HEK293 (cell line): ENCODE data around the gene PDK4.

ENCODE experiments used
- CTCF ChIA-PET: fragments of 350-600 bp; formaldehyde crosslinking; extraction: SDS; loops from one replicate; lab custom pipeline; 2021; ENCODE audit warnings: antibody characterized with exemption; lab: Yijun Ruan, JAX
- POLR2A ChIA-PET: fragments of 300-600 bp; formaldehyde crosslinking; extraction: SDS; loops from one replicate; lab custom pipeline; 2020; ENCODE audit warnings: antibody characterized with exemption, inconsistent platforms; lab: Yijun Ruan, JAX
- H3K27ac ChIP-seq: fragments of 200-500 bp; sonication (Bioruptor generic); 2 replicates; pipeline ENCODE4 v1.5.1; 2014; ENCODE audit warnings: low read depth, low read length, control low read depth, inconsistent platforms; ENCODE audit errors: extremely low read depth
- H3K36me3 ChIP-seq, 2 experiments: fragments of 200-500 bp in 1 of 2; sonication (Bioruptor generic) in 1 of 2; 1 replicate in 1 of 2; 2 replicates in 1 of 2; pipeline ENCODE4 v1.5.1; 2014 to 2017; ENCODE audit warnings: inconsistent platforms in 2 of 2, low read length in 2 of 2; ENCODE audit not compliant: control insufficient read depth in 2 of 2, insufficient read depth in 1 of 2
- H3K4me1 ChIP-seq: fragments of 200-500 bp; sonication (Bioruptor generic); 2 replicates; pipeline ENCODE4 v1.5.1; 2014; ENCODE audit warnings: mild to moderate bottlenecking, low read length, inconsistent platforms; ENCODE audit not compliant: control insufficient read depth, insufficient read depth
- H3K4me3 ChIP-seq: 2 replicates; pipeline ENCODE4 v1.5.1; 2011; ENCODE audit warnings: low read depth, mild to moderate bottlenecking, control low read depth, low read length, moderate library complexity
- H3K9me3 ChIP-seq: fragments of 200-500 bp; sonication (Bioruptor generic); 2 replicates; pipeline ENCODE4 v1.5.1; 2014; ENCODE audit warnings: low read depth, low read length, inconsistent platforms; ENCODE audit not compliant: control insufficient read depth, insufficient read depth
- PRDM10 ChIP-seq: fragments of 450-650 bp; formaldehyde crosslinking; IDR thresholded peaks from 2 replicates; pipeline ENCODE4 v1.5.1; 2016; ENCODE audit warnings: missing biosample characterization, missing genetic modification characterization
- SCRT2 ChIP-seq: fragments of 450-650 bp; formaldehyde crosslinking; IDR thresholded peaks from 2 replicates; pipeline ENCODE4 v1.5.1; 2016; ENCODE audit warnings: missing biosample characterization, missing genetic modification characterization
- ZBTB1 ChIP-seq: fragments of 450-650 bp; formaldehyde crosslinking; IDR thresholded peaks from 2 replicates; pipeline ENCODE4 v1.5.1; 2016; ENCODE audit warnings: missing biosample characterization, missing genetic modification characterization
- ZBTB7A ChIP-seq: fragments of 450-650 bp; formaldehyde crosslinking; IDR thresholded peaks from 2 replicates; pipeline ENCODE4 v1.5.1; 2016; ENCODE audit warnings: low read depth, missing biosample characterization, missing genetic modification characterization
- ZFP3 ChIP-seq: fragments of 450-650 bp; formaldehyde crosslinking; IDR thresholded peaks from 2 replicates; pipeline ENCODE4 v1.5.1; 2016; ENCODE audit warnings: low read depth, missing biosample characterization, missing genetic modification characterization
- ZNF274 ChIP-seq, 2 experiments: fragments of 200-500 bp in 1 of 2; fragments of 450-650 bp in 1 of 2; sonication (Bioruptor generic) in 1 of 2; formaldehyde crosslinking in 1 of 2; IDR thresholded peaks; 2 replicates each; pipeline versions ENCODE4 v1.5.1 to v1.6.1; 2014 to 2016; ENCODE audit warnings: borderline replicate concordance in 1 of 2, inconsistent platforms in 1 of 2, low read length in 1 of 2, missing biosample characterization in 1 of 2, missing genetic modification characterization in 1 of 2
- ZNF350 ChIP-seq: fragments of 450-650 bp; formaldehyde crosslinking; IDR thresholded peaks from 2 replicates; pipeline ENCODE4 v1.5.0; 2017; ENCODE audit warnings: missing biosample characterization, mild to moderate bottlenecking, missing genetic modification characterization
- ZNF354C ChIP-seq: fragments of 450-650 bp; formaldehyde crosslinking; IDR thresholded peaks from 2 replicates; pipeline ENCODE4 v1.5.1; 2016; ENCODE audit warnings: missing biosample characterization, missing genetic modification characterization, low read depth, borderline replicate concordance
- ZNF37A ChIP-seq: fragments of 450-650 bp; IDR thresholded peaks from 2 replicates; pipeline ENCODE4 v1.5.1; 2018; ENCODE audit warnings: missing biosample characterization, missing genetic modification characterization
- ZNF391 ChIP-seq: fragments of 450-650 bp; formaldehyde crosslinking; IDR thresholded peaks from 2 replicates; pipeline ENCODE4 v1.5.1; 2016; ENCODE audit warnings: low read depth, missing biosample characterization, missing genetic modification characterization, borderline replicate concordance
- ZNF398 ChIP-seq: fragments of 450-650 bp; formaldehyde crosslinking; IDR thresholded peaks from 2 replicates; pipeline ENCODE4 v1.5.1; 2017; ENCODE audit warnings: missing biosample characterization, missing genetic modification characterization
- ZNF426 ChIP-seq: fragments of 450-650 bp; formaldehyde crosslinking; IDR thresholded peaks from 2 replicates; pipeline ENCODE4 v1.5.1; 2017; ENCODE audit warnings: missing biosample characterization, missing genetic modification characterization, mild to moderate bottlenecking, inconsistent platforms, moderate library complexity
- ZNF521 ChIP-seq: fragments of 450-650 bp; formaldehyde crosslinking; IDR thresholded peaks from 2 replicates; pipeline ENCODE4 v1.5.1; 2017; ENCODE audit warnings: missing biosample characterization, mild to moderate bottlenecking, missing genetic modification characterization
- ZNF530 ChIP-seq: fragments of 450-650 bp; formaldehyde crosslinking; IDR thresholded peaks from 2 replicates; pipeline ENCODE4 v1.5.1; 2016; ENCODE audit warnings: low read depth, missing biosample characterization, missing genetic modification characterization
- ZNF544 ChIP-seq: fragments of 450-650 bp; formaldehyde crosslinking; IDR thresholded peaks from 2 replicates; pipeline ENCODE4 v1.5.0; 2017; ENCODE audit warnings: missing biosample characterization, missing genetic modification characterization
- ZNF600 ChIP-seq: fragments of 450-650 bp; formaldehyde crosslinking; IDR thresholded peaks from 2 replicates; pipeline ENCODE4 v1.5.1; 2016; ENCODE audit warnings: missing biosample characterization, missing genetic modification characterization
- ZNF624 ChIP-seq: fragments of 450-650 bp; formaldehyde crosslinking; IDR thresholded peaks from 2 replicates; pipeline ENCODE4 v1.5.1; 2017; ENCODE audit warnings: missing biosample characterization, missing genetic modification characterization
- ZNF645 ChIP-seq: fragments of 450-650 bp; formaldehyde crosslinking; IDR thresholded peaks from 2 replicates; pipeline ENCODE4; 2016; ENCODE audit warnings: missing biosample characterization, missing genetic modification characterization
- ZNF776 ChIP-seq: fragments of 450-650 bp; formaldehyde crosslinking; IDR thresholded peaks from 2 replicates; pipeline ENCODE4 v1.5.0; 2017; ENCODE audit warnings: missing biosample characterization, missing genetic modification characterization, borderline replicate concordance
- TF ChIP-seq, protein P1 (sequence below): fragments of 450-650 bp; formaldehyde crosslinking; conservative IDR thresholded peaks from 2 replicates; pipeline ENCODE4 v1.5.1; 2016; ENCODE audit warnings: low read depth, missing biosample characterization, missing genetic modification characterization
- TF ChIP-seq, protein P2 (sequence below): fragments of 450-650 bp; formaldehyde crosslinking; IDR thresholded peaks from 2 replicates; pipeline ENCODE4 v1.5.1; 2017; ENCODE audit warnings: missing biosample characterization, missing genetic modification characterization
- TF ChIP-seq, protein P3 (sequence below): fragments of 450-650 bp; formaldehyde crosslinking; IDR thresholded peaks from 2 replicates; pipeline ENCODE4 v1.5.1; 2017; ENCODE audit warnings: missing biosample characterization, missing genetic modification characterization

Gene PDK4

GRCh38 chr7:95602421-95602820, 6.1 kb upstream of the PDK4 start (continued):
- TF ChIP-seq, protein P1, sequence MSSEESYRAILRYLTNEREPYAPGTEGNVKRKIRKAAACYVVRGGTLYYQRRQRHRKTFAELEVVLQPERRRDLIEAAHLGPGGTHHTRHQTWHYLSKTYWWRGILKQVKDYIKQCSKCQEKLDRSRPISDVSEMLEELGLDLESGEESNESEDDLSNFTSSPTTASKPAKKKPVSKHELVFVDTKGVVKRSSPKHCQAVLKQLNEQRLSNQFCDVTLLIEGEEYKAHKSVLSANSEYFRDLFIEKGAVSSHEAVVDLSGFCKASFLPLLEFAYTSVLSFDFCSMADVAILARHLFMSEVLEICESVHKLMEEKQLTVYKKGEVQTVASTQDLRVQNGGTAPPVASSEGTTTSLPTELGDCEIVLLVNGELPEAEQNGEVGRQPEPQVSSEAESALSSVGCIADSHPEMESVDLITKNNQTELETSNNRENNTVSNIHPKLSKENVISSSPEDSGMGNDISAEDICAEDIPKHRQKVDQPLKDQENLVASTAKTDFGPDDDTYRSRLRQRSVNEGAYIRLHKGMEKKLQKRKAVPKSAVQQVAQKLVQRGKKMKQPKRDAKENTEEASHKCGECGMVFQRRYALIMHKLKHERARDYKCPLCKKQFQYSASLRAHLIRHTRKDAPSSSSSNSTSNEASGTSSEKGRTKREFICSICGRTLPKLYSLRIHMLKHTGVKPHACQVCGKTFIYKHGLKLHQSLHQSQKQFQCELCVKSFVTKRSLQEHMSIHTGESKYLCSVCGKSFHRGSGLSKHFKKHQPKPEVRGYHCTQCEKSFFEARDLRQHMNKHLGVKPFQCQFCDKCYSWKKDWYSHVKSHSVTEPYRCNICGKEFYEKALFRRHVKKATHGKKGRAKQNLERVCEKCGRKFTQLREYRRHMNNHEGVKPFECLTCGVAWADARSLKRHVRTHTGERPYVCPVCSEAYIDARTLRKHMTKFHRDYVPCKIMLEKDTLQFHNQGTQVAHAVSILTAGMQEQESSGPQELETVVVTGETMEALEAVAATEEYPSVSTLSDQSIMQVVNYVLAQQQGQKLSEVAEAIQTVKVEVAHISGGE (tag by site-specific recombination) = no peak
- TF ChIP-seq ZNF426 (tag by site-specific recombination) (no peak), SCRT2 (tag by site-specific recombination) (no peak), ZNF624 (tag by site-specific recombination) (no peak), ZBTB7A (tag by site-specific recombination) (no peak), ZNF521 (no peak), PRDM10 (tag by site-specific recombination) (no peak), ZNF530 (tag by site-specific recombination) (no peak)

DNA sequence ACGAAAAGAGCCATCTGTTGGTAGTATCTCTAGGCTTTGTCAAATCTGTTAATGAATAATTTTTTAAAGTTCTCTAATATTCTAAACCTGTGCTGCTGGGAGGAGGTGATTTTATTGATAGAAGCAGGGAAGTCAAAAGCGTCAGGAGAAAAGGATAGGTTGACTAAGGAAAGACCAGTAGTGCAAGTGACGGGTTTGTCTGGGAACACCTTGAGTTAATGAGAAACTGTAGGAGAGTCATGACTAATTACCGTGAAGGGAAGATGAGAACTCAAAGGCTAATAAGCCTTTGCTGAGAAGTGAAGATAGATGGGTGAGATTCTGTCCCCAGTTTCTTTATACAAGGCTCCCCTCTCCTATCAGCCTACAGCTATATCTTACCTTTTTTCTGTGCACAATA, 5.0 kb upstream of the PDK4 start:
- H3K27ac ChIP-seq = no peak overlapping the region
- ChIA-PET POLR2A (no interaction called here), CTCF (no interaction called here)
- H3K9me3 ChIP-seq = no peaks in the 10 kb centered on the region
- H3K36me3 ChIP-seq = no peaks in the 10 kb centered on the region
- H3K4me1 ChIP-seq = no peaks in the 10 kb centered on the region
- no peak overlapping the region for H3K4me3 ChIP-seq
- no peak for TF ChIP-seq ZNF544 (tag by site-specific recombination)
- no peak for TF ChIP-seq ZNF398 (tag by site-specific recombination)
- TF ChIP-seq ZBTB1 (tag by site-specific recombination) = no peak
- no peak for TF ChIP-seq ZNF391 (tag by site-specific recombination)
- TF ChIP-seq ZNF354C (tag by site-specific recombination) = no peak
- TF ChIP-seq, protein P2, sequence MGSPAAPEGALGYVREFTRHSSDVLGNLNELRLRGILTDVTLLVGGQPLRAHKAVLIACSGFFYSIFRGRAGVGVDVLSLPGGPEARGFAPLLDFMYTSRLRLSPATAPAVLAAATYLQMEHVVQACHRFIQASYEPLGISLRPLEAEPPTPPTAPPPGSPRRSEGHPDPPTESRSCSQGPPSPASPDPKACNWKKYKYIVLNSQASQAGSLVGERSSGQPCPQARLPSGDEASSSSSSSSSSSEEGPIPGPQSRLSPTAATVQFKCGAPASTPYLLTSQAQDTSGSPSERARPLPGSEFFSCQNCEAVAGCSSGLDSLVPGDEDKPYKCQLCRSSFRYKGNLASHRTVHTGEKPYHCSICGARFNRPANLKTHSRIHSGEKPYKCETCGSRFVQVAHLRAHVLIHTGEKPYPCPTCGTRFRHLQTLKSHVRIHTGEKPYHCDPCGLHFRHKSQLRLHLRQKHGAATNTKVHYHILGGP (tag by site-specific recombination) = no peak
- no peak for TF ChIP-seq ZFP3
- TF ChIP-seq, protein P3, sequence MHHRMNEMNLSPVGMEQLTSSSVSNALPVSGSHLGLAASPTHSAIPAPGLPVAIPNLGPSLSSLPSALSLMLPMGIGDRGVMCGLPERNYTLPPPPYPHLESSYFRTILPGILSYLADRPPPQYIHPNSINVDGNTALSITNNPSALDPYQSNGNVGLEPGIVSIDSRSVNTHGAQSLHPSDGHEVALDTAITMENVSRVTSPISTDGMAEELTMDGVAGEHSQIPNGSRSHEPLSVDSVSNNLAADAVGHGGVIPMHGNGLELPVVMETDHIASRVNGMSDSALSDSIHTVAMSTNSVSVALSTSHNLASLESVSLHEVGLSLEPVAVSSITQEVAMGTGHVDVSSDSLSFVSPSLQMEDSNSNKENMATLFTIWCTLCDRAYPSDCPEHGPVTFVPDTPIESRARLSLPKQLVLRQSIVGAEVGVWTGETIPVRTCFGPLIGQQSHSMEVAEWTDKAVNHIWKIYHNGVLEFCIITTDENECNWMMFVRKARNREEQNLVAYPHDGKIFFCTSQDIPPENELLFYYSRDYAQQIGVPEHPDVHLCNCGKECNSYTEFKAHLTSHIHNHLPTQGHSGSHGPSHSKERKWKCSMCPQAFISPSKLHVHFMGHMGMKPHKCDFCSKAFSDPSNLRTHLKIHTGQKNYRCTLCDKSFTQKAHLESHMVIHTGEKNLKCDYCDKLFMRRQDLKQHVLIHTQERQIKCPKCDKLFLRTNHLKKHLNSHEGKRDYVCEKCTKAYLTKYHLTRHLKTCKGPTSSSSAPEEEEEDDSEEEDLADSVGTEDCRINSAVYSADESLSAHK = no peak
- no peak for TF ChIP-seq ZNF274 (IDR thresholded peaks at IDR 0.05; ENCODE audit: low read length)
- no peak for TF ChIP-seq ZNF274 (tag by site-specific recombination; IDR thresholded peaks at IDR 0.05; ENCODE audit: borderline replicate concordance)
- TF ChIP-seq ZNF37A (tag by site-specific recombination) = no peak
- TF ChIP-seq ZNF776 = no peak
- no peak for TF ChIP-seq ZNF645 (tag by site-specific recombination)
- no peak for TF ChIP-seq ZNF600 (tag by site-specific recombination)
- TF ChIP-seq ZNF350 = no peak
